Measurements from ENCODE around the gene PACRG. TPM values are rescaled to one million over a fixed set of nuclear protein-coding genes. Genes with fewer than 3 reads are reported as not detected.

The PACRG gene
- total and polyA plus RNA-seq, 2 of the 13 experiments (the other 11 are each of a cell fraction or from before 2014, with no cell fraction given) = 0.13 TPM; not detected in 1

- TF ChIP-seq ZMYM3 (CRISPR knock-in tag; IDR thresholded peaks at IDR 0.05) = no peak
Measured at GRCh38 chr6:162864911-162865310, 137.1 kb downstream of the PACRG start (continued).

- no TSS peak for BruUV-seq (replicated peaks)
- no peak for ATAC-seq
- no peak for DNase-seq (ENCODE audit: low spot score)
- Histone ChIP-seq H3K27me3 (ENCODE audit: control insufficient read depth in 1 of 2, insufficient read depth in 2 of 2, low read length in 2 of 2) (no peaks in the 10 kb centered on the region), H3K4me2 (ENCODE audit: low read depth, low read length) (no peak overlapping the region), H3K79me2 (ENCODE audit: insufficient read depth, low read length) (no peaks in the 10 kb centered on the region), H2AFZ (ENCODE audit: low read length) (no peak overlapping the region), H3K4me3 (replicated peaks in 1 of 3; ENCODE audit: insufficient read depth in 1 of 3, low read depth in 2 of 3, low read length in 3 of 3) (no peak overlapping the region), H3K36me3 (replicated peaks in 1 of 2; ENCODE audit: control insufficient read depth in 1 of 2, insufficient read depth in 2 of 2, low read length in 2 of 2) (no peaks in the 10 kb centered on the region), H3K9ac (ENCODE audit: insufficient read depth, low read depth, low read length) (no peak overlapping the region), H4K20me1 (ENCODE audit: insufficient read depth, low read length) (no peaks in the 10 kb centered on the region), H3K9me3 (ENCODE audit: low read length) (no peaks in the 10 kb centered on the region), H3K27ac (ENCODE audit: extremely low read length, insufficient read depth, low read length) (no peak overlapping the region), H3K4me1 (ENCODE audit: insufficient read depth, low read length) (no peaks in the 10 kb centered on the region)
- 2% methylated on average over 1 of the region's 1 CpG for WGBS (ENCODE audit: low lambda C conversion rate)
- intact Hi-C loops (cut with micrococcal nuclease; ENCODE audit: unreplicated experiment) (no loop called here), in situ Hi-C loops (cut with HindIII; ENCODE audit: extremely low pct_ligation_motif_present, low pct_unique_long_range_greater_than_20kb) (no loop called here)
- CTCF ChIA-PET (ENCODE audit: low intra/inter-chr PET ratio, low total read pairs) = no interaction called here
- TF ChIP-seq KLF15 (CRISPR knock-in tag; IDR thresholded peaks at IDR 0.05; ENCODE audit: borderline replicate concordance) = no peak
- TF ChIP-seq SRY (CRISPR knock-in tag; IDR thresholded peaks at IDR 0.05) = no peak
- no peak for TF ChIP-seq PTBP1 (IDR thresholded peaks at IDR 0.05; ENCODE audit: low read depth, low read length, poor library complexity, severe bottlenecking)
- no peak for TF ChIP-seq FOXJ3 (CRISPR knock-in tag; IDR thresholded peaks at IDR 0.05; ENCODE audit: borderline replicate concordance)
- no peak for TF ChIP-seq SUZ12 (IDR thresholded peaks at IDR 0.05; ENCODE audit: low read depth, low read length)
- no peak for TF ChIP-seq SIN3A (IDR thresholded peaks at IDR 0.05; ENCODE audit: borderline replicate concordance, low read depth, low read length)
- TF ChIP-seq ZFP36L2 (CRISPR knock-in tag; IDR thresholded peaks at IDR 0.05) = no peak
- no peak for TF ChIP-seq ZNF138 (CRISPR knock-in tag; IDR thresholded peaks at IDR 0.05; ENCODE audit: low read depth)
- TF ChIP-seq NFKB2 (CRISPR knock-in tag; IDR thresholded peaks at IDR 0.05; ENCODE audit: borderline replicate concordance) = no peak
- TF ChIP-seq ZNF564 (CRISPR knock-in tag; IDR thresholded peaks at IDR 0.05) = no peak
- TF ChIP-seq JUN (CRISPR knock-in tag; IDR thresholded peaks at IDR 0.05) = no peak
- no peak for TF ChIP-seq NFIB (CRISPR knock-in tag; IDR thresholded peaks at IDR 0.05; ENCODE audit: borderline replicate concordance)
- TF ChIP-seq ZNF354B (CRISPR knock-in tag; IDR thresholded peaks at IDR 0.05) = no peak
- no peak for TF ChIP-seq ZNF607 (CRISPR knock-in tag; IDR thresholded peaks at IDR 0.05; ENCODE audit: borderline replicate concordance)
- no peak for TF ChIP-seq ZBTB2 (CRISPR knock-in tag; IDR thresholded peaks at IDR 0.05; ENCODE audit: low read depth)
- TF ChIP-seq ZNF879 (CRISPR knock-in tag; IDR thresholded peaks at IDR 0.05) = no peak
- TF ChIP-seq ZBTB49 (CRISPR knock-in tag; IDR thresholded peaks at IDR 0.05; ENCODE audit: borderline replicate concordance) = no peak
- TF ChIP-seq SOX5 (CRISPR knock-in tag; IDR thresholded peaks at IDR 0.05; ENCODE audit: borderline replicate concordance) = no peak
- no peak for FAIRE-seq
- POLR2A ChIA-PET = no interaction called here
Measured at GRCh38 chr6:162866656-162867055, 138.9 kb downstream of the PACRG start.
